ENCODE results near the gene ADRB1. TPM values are rescaled to one million over a fixed set of nuclear protein-coding genes. Genes with fewer than 3 reads are reported as not detected.

The ADRB1 gene
- total RNA-seq, 5 donors from 2014 or later (not counting 1 experiment from before 2014, with no cell fraction given): 0.09 to 0.90 (median 0.30) TPM

GRCh38 chr10:114003161-114003941 lies 40.3 kb upstream of the ADRB1 start:
- Histone ChIP-seq H3K4me3 (ENCODE audit: control insufficient read depth in 1 of 2, extremely low read depth in 1 of 2, low read length in 1 of 2) (no peak overlapping the region), H3K4me1 (ENCODE audit: control insufficient read depth in 1 of 2, extremely low read depth in 1 of 2, insufficient read depth in 2 of 2, low read length in 2 of 2) (peaks cover 0 to 3% of the 10 kb centered on the region in 2 experiments), H3K27me3 (replicated peaks in 1 of 2; ENCODE audit: control insufficient read depth in 2 of 2, extremely low read depth in 1 of 2, insufficient read depth in 2 of 2, low read length in 1 of 2) (peaks cover 2% of the 10 kb centered on the region in 2 experiments), H3K36me3 (ENCODE audit: control insufficient read depth in 2 of 2, extremely low read depth in 1 of 2, insufficient read depth in 1 of 2, low read length in 1 of 2) (no peaks in the 10 kb centered on the region), H3K27ac (ENCODE audit: low read length) (no peak overlapping the region), H3K9me3 (no peaks in the 10 kb centered on the region)
- H3K36me3 Mint-ChIP-seq: no peaks in the 10 kb centered on the region
- ChIA-PET CTCF (interaction anchor here in 1 of 2 donors (0.6 kb wide), 1 partner anchor 22 kb away, joined by 3 read pairs; no protein-coding TSS in a partner anchor), POLR2A (interaction anchor here in 1 of 2 donors (0.7 kb wide), 1 partner anchor 32 kb away, joined by 3 read pairs; no protein-coding TSS in a partner anchor)
- no peak overlapping the region for H3K4me3 Mint-ChIP-seq
- no peak for ATAC-seq (replicated peaks in 1 of 4)
- peaks cover 7 to 10% of the 10 kb centered on the region in 2 donors for H3K27me3 Mint-ChIP-seq
- no peak for DNase-seq
- peaks cover 0 to 8% (median 0%) of the 10 kb centered on the region in 3 donors for H3K9me3 Mint-ChIP-seq
- WGBS (ENCODE audit: insufficient coverage): 89% methylated on average over 3 of the region's 9 CpGs
- H3K4me1 Mint-ChIP-seq: peaks cover 9 to 15% (median 11%) of the 10 kb centered on the region in 3 donors
- H3K27ac Mint-ChIP-seq: no peak overlapping the region

- Mint-ChIP-seq H3K27me3 (peaks cover 1 to 11% of the 10 kb centered on the region in 2 donors), H3K4me3 (no peak overlapping the region)
Observed at GRCh38 chr10:114009281-114009996, 34.2 kb upstream of the ADRB1 start.

GRCh38 chr10:114010316-114010715 lies 33.4 kb upstream of the ADRB1 start:
- no peaks in the 10 kb centered on the region for H3K4me1 ChIP-seq (ENCODE audit: control insufficient read depth in 1 of 2, extremely low read depth in 1 of 2, insufficient read depth in 2 of 2, low read length in 2 of 2)
- POLR2A ChIA-PET: no interaction called here
- H3K9me3 ChIP-seq: no peaks in the 10 kb centered on the region
- Mint-ChIP-seq H3K9me3 (peaks cover 0 to 3% (median under 1%) of the 10 kb centered on the region in 3 donors), H3K4me3 (no peak overlapping the region), H3K4me1 (no peaks in the 10 kb centered on the region), H3K27ac (no peak overlapping the region), H3K36me3 (no peaks in the 10 kb centered on the region), H3K27me3 (peaks cover 2 to 6% of the 10 kb centered on the region in 2 donors)
- H3K4me3 ChIP-seq (ENCODE audit: control insufficient read depth in 1 of 2, extremely low read depth in 1 of 2, low read length in 1 of 2): no peak overlapping the region
- no peak overlapping the region for H3K27ac ChIP-seq (ENCODE audit: low read length)
- ATAC-seq (replicated peaks in 1 of 4): no peak
- no CpG with 5 or more reads among the region's 2 CpGs for WGBS (ENCODE audit: insufficient coverage)
- H3K27me3 ChIP-seq (replicated peaks in 1 of 2; ENCODE audit: control insufficient read depth in 2 of 2, extremely low read depth in 1 of 2, insufficient read depth in 2 of 2, low read length in 1 of 2): peaks cover 0 to 7% of the 10 kb centered on the region in 2 experiments
- no peak for DNase-seq
- H3K36me3 ChIP-seq (ENCODE audit: control insufficient read depth in 2 of 2, extremely low read depth in 1 of 2, insufficient read depth in 1 of 2, low read length in 1 of 2): no peaks in the 10 kb centered on the region
- CTCF ChIA-PET: no interaction called here

More at GRCh38 chr10:114009281-114009996, 34.2 kb upstream of the ADRB1 start:
- ChIA-PET CTCF (no interaction called here), POLR2A (no interaction called here)
- H3K36me3 Mint-ChIP-seq: no peaks in the 10 kb centered on the region
- H3K4me1 ChIP-seq (ENCODE audit: control insufficient read depth in 1 of 2, extremely low read depth in 1 of 2, insufficient read depth in 2 of 2, low read length in 2 of 2): no peaks in the 10 kb centered on the region
- H3K27ac ChIP-seq (ENCODE audit: low read length): no peak overlapping the region
- H3K36me3 ChIP-seq (ENCODE audit: control insufficient read depth in 2 of 2, extremely low read depth in 1 of 2, insufficient read depth in 1 of 2, low read length in 1 of 2): no peaks in the 10 kb centered on the region
- DNase-seq: no peak
- peaks cover 0 to 7% of the 10 kb centered on the region in 2 experiments for H3K27me3 ChIP-seq (replicated peaks in 1 of 2; ENCODE audit: control insufficient read depth in 2 of 2, extremely low read depth in 1 of 2, insufficient read depth in 2 of 2, low read length in 1 of 2)
- WGBS (ENCODE audit: insufficient coverage): no CpG with 5 or more reads among the region's 5 CpGs
- no peak for ATAC-seq (replicated peaks in 1 of 4)
- H3K4me3 ChIP-seq (ENCODE audit: control insufficient read depth in 1 of 2, extremely low read depth in 1 of 2, low read length in 1 of 2): no peak overlapping the region
- no peaks in the 10 kb centered on the region for H3K9me3 ChIP-seq
- no peak overlapping the region for H3K27ac Mint-ChIP-seq
- H3K9me3 Mint-ChIP-seq: peaks cover 0 to 8% (median 0%) of the 10 kb centered on the region in 3 donors
- H3K4me1 Mint-ChIP-seq: no peaks in the 10 kb centered on the region

- 90% methylated on average over 6 of the region's 8 CpGs for WGBS (ENCODE audit: insufficient coverage)
- POLR2A ChIA-PET: no interaction called here
- Mint-ChIP-seq H3K9me3 (peaks cover 5 to 11% (median 7%) of the 10 kb centered on the region in 3 donors), H3K36me3 (no peaks in the 10 kb centered on the region), H3K4me1 (no peaks in the 10 kb centered on the region), H3K27me3 (peaks cover 10 to 14% of the 10 kb centered on the region in 2 donors), H3K4me3 (no peak overlapping the region), H3K27ac (no peak overlapping the region)
- ATAC-seq (replicated peaks in 1 of 4) (no peak), DNase-seq (no peak)
- Histone ChIP-seq H3K4me1 (ENCODE audit: control insufficient read depth in 1 of 2, extremely low read depth in 1 of 2, insufficient read depth in 2 of 2, low read length in 2 of 2) (no peaks in the 10 kb centered on the region), H3K36me3 (ENCODE audit: control insufficient read depth in 2 of 2, extremely low read depth in 1 of 2, insufficient read depth in 1 of 2, low read length in 1 of 2) (no peaks in the 10 kb centered on the region), H3K4me3 (ENCODE audit: control insufficient read depth in 1 of 2, extremely low read depth in 1 of 2, low read length in 1 of 2) (no peak overlapping the region), H3K27ac (ENCODE audit: low read length) (no peak overlapping the region), H3K27me3 (replicated peaks in 1 of 2; ENCODE audit: control insufficient read depth in 2 of 2, extremely low read depth in 1 of 2, insufficient read depth in 2 of 2, low read length in 1 of 2) (peaks cover 0 to 7% of the 10 kb centered on the region in 2 experiments), H3K9me3 (no peaks in the 10 kb centered on the region)
- CTCF ChIA-PET: no interaction called here
Observed at GRCh38 chr10:114012650-114013049, 31.0 kb upstream of the ADRB1 start.

- no peaks in the 10 kb centered on the region for H3K9me3 ChIP-seq
- H3K9me3 Mint-ChIP-seq: peaks cover 5 to 11% (median 7%) of the 10 kb centered on the region in 3 donors
- ChIA-PET CTCF (no interaction called here), POLR2A (no interaction called here)
- no peaks in the 10 kb centered on the region for H3K36me3 ChIP-seq (ENCODE audit: control insufficient read depth in 2 of 2, extremely low read depth in 1 of 2, insufficient read depth in 1 of 2, low read length in 1 of 2)
- peaks cover 0 to 7% of the 10 kb centered on the region in 2 experiments for H3K27me3 ChIP-seq (replicated peaks in 1 of 2; ENCODE audit: control insufficient read depth in 2 of 2, extremely low read depth in 1 of 2, insufficient read depth in 2 of 2, low read length in 1 of 2)
- ATAC-seq (replicated peaks in 1 of 4): no peak
- H3K4me3 ChIP-seq (ENCODE audit: control insufficient read depth in 1 of 2, extremely low read depth in 1 of 2, low read length in 1 of 2): no peak overlapping the region
- no peak overlapping the region for H3K27ac ChIP-seq (ENCODE audit: low read length)
- DNase-seq: no peak
- H3K4me3 Mint-ChIP-seq: no peak overlapping the region
- no peaks in the 10 kb centered on the region for H3K4me1 Mint-ChIP-seq
- H3K4me1 ChIP-seq (ENCODE audit: control insufficient read depth in 1 of 2, extremely low read depth in 1 of 2, insufficient read depth in 2 of 2, low read length in 2 of 2): no peaks in the 10 kb centered on the region
- H3K27ac Mint-ChIP-seq: no peak overlapping the region
- no CpG with 5 or more reads among the region's 1 CpG for WGBS (ENCODE audit: insufficient coverage)
- H3K36me3 Mint-ChIP-seq: no peaks in the 10 kb centered on the region
- H3K27me3 Mint-ChIP-seq: peaks cover 10 to 19% of the 10 kb centered on the region in 2 donors
Observed at GRCh38 chr10:114015708-114016107, 28.0 kb upstream of the ADRB1 start.

GRCh38 chr10:114017271-114017670 lies 26.4 kb upstream of the ADRB1 start:
- Histone ChIP-seq H3K4me1 (ENCODE audit: control insufficient read depth in 1 of 2, extremely low read depth in 1 of 2, insufficient read depth in 2 of 2, low read length in 2 of 2) (no peaks in the 10 kb centered on the region), H3K27me3 (replicated peaks in 1 of 2; ENCODE audit: control insufficient read depth in 2 of 2, extremely low read depth in 1 of 2, insufficient read depth in 2 of 2, low read length in 1 of 2) (peaks cover 0 to 7% of the 10 kb centered on the region in 2 experiments), H3K9me3 (no peaks in the 10 kb centered on the region), H3K36me3 (ENCODE audit: control insufficient read depth in 2 of 2, extremely low read depth in 1 of 2, insufficient read depth in 1 of 2, low read length in 1 of 2) (no peaks in the 10 kb centered on the region), H3K4me3 (ENCODE audit: control insufficient read depth in 1 of 2, extremely low read depth in 1 of 2, low read length in 1 of 2) (no peak overlapping the region), H3K27ac (ENCODE audit: low read length) (no peak overlapping the region)
- POLR2A ChIA-PET: interaction anchor here in 1 of 2 donors (0.8 kb wide), 1 partner anchor 114 kb away, joined by 6 read pairs; no protein-coding TSS in a partner anchor
- 100% methylated on average over 3 of the region's 6 CpGs for WGBS (ENCODE audit: insufficient coverage)
- Mint-ChIP-seq H3K9me3 (peaks cover 5 to 11% (median 7%) of the 10 kb centered on the region in 3 donors), H3K4me1 (no peaks in the 10 kb centered on the region), H3K27ac (no peak overlapping the region), H3K27me3 (peaks cover 10 to 25% of the 10 kb centered on the region in 2 donors), H3K36me3 (no peaks in the 10 kb centered on the region), H3K4me3 (no peak overlapping the region)
- no peak for DNase-seq
- CTCF ChIA-PET: no interaction called here
- ATAC-seq (replicated peaks in 1 of 4): no peak
